Activated T-cell treated with anti-CD3 and anti-CD28 coated beads, Interleukin-2, amount 50 U/mL, for 48 hours (primary cell): Measurements from ENCODE around the gene SLC25A29.
"Not testable (repeated sequence)": the region's sequence is repeated elsewhere in the genome, so short reads cannot be mapped to it uniquely, and the experiment has no call there.

Source experiments
- DNase-seq, 2 experiments: peaks; one replicate each; pipeline ENCODE4 v3.0.0-alpha.2; 2020

Gene SLC25A29

GRCh38 chr14:100306101-100306997 is at the start of gene SLC25A29:
Gene SLC25A29, minus strand, starts transcription at chr14:100306444. Its CDS starts 212 bp downstream, at chr14:100306232.
- DNase-seq, result peak; percentile 83 to 87

DNA sequence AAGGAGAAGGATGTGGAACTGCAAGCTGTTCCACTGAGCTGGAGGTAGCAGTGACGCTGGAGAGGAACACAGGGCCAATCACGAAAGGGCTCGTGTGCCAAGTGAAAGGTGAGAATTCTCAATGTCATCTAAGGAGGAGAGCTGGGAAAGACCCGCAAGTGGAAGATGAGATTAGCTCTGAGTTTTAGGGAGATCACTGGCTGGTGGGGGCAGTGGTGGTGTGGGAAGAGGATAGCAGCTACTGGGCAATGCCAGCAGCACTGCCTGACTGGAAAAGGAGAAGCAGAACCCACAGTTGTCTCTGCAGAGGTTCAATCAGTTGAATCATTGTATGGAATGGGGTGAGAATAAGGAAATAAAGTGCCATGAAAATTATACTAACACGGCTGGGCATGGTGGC is 44.7 kb upstream of the SLC25A29 start:
- no peak for DNase-seq

DNA sequence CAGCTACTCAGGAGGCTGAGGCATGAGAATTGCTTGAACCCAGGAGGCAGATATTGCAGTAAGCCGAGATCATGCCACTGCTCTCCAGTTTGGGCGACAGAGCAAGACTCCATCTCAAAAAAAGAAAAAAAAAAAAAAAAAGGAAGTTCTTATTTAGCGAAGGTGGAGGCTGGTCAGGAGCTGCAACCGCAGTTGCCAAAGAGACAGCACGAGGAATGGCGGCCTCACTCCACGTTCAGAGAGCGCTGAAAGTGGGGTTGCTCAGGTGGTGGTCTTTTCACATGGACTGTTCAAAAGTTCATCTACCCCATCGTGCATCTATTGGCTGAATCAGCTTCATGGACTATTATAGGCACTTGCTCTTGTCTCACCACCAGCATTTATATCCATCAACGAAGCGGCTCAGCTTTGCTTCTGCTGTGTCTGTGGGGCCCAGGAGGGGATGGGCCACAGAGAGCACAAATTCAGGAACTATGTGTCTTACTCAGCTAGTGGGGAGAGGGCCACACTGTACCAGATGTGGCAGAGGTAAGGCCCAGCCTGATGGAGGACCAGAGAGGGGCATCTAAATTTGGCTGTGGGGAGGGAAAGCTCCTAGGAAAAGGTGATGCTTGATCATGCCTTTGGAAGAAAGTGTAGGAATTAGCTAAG is 44.2 kb upstream of the SLC25A29 start:
- DNase-seq, result peak in 1 of 2 experiments; percentile 16

GRCh38 chr14:100348784-100349685 is 42.8 kb upstream of the SLC25A29 start:
- no peak for DNase-seq

DNA sequence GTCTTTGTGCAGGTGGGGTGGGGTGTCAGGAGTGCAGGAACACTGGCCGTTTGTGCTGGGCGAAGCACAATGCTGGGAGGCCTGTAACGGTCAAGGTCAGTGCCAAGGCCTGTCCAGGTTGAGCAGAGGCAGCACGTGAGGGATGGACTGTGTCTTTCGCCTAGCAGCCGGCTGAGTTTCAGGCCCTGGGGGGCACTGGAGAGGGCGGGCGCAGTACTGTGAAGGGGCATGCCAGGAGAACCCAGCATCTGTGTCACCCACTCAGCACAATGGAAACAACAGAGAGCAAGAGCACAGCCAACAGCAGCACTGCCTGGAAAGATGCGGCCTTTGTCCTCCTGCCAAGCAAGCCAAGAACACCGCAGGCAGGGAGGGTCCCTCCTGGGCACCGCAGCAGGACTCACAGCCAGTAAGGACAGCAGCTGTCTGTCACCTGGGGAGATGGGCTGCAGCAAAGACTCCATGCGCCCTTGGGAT is 42.0 kb upstream of the SLC25A29 start:
- no peak for DNase-seq

DNA sequence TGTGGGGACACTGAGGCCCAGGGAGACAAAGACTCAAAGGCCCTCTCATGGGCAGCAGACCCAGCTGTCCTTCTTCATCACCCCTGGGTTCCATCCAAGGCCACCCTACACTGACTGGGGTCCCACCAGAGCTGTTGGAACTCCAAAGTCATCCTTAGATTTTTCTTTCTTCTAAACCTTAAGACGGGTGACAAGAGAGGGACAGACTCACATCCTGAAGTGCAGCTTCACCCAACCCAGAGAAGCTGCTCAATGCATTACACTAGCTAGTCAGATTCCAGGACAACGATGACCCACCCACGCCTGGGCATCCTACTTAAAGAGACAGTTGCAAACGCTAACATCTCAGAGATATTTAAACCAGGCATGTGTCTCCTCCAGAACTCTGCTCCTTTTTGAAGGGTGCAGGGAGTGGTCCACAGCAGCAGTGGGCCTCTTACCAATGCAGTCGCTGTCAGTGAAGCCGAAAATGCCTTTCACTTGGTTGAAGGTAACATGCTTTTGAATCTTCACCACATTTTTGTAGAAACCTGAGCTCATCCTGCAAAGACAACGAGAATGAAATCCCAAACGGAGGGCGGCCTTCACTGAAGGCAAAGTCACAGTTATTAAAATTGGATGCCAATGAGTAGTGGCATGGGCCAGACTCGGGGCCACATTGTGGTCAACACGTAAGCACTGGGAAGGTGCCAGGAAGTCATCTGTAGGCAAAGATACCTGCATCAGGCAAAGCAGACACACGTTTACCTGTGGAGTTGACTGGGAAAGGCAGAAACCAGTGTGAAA is 40.3 kb upstream of the SLC25A29 start:
- DNase-seq, result no peak

DNA sequence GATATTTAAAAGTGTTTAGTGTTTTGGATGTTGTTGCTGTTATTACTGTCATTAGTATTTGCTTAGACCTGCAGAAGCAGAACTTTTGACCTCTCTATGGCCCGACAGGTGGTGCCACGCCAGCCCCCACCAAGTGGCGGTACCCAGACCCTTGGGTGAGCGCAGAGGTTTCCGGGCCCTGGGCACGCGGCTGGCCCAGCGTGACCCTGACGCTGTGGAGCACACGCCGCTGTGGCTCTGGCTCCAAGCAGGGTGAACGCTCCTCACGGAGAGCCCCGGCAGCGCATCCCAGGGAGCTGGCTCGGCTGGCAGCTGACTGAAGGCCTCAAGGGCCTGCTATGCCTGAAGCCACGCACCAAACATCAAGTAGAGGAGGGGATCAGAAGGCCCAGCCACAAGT is 39.5 kb upstream of the SLC25A29 start:
- no peak for DNase-seq

GRCh38 chr14:100344657-100345056 is 38.4 kb upstream of the SLC25A29 start:
- DNase-seq, result not testable (repeated sequence)

DNA sequence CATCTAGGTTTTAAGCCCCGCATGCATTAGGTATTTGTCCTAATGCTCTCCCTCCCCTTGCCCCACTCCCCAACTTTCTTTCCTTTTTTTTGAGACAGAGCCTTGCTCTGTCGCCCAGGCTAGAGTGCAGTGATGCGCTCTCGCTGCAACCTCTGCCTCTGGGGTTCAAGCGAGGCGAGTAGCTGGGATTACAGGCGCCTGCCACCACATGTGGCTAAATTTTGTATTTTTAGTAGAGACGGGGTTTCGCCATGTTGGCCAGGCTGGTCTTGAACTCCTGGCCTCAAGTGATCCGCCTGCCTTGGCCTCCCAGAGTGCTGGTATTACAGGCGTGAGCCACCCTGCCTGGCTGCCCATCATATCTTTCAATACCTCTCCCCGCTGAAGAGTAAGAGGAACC is 36.6 kb upstream of the SLC25A29 start:
- DNase-seq, result not testable (repeated sequence)

DNA sequence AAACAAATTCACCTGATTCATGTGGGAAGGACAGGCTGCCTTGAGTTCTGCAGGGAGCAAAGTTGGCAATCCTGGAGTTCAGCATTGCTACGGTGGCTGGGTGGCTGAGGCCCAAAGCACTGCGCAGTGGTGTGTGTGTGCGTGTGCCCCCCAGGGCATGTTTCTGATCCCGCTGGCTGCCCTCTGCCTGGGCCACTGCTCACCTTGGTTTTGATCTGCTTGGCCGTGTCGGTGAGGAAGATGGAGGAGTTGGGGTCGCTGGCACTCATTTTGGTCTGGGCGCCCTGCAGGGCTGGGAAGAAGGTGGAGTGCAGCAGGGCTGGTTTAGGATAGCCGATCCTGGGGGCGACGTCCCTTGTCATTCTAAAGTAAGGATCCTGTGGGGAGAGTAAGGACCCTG is 36.0 kb upstream of the SLC25A29 start:
- no peak for DNase-seq

DNA sequence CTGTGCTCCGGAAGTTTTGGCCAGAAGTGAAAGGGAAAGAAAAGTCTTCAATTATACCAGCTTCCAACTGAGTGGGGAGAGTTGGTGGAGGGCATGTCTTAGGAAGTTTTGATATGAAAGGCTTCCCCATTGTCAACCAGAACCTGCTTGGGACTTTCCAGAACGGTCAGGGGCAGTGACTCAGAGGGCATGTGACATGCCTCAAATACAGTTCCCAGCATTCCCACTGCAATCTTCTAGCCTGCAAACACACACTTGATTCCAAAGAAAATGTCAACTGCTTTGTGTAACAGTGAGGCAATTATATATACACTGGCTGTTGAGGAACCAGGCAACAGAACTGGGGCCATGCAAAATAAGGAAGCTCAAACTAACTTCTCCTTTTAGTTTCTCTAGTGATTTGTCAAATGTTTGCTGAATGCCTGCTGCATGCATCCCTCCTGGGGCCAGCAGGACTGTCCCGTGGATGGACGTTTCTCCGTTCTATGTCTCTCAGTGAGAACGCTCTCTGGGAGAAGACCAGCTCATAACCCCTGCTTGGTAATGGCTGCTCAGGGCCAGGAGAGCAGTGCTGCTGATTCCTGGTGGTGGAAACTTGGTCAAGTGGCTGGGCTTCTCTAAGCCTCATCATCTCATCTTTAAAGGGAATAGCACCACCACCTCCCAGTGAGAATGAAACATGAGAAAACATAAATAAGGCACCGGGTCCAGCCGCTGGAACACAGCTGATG is 35.2 kb upstream of the SLC25A29 start:
- no peak for DNase-seq

- DNase-seq, result no peak
These were observed 34.2 kb upstream of the SLC25A29 start for GRCh38 chr14:100340423-100340813.

- DNase-seq, result no peak
These were observed 33.6 kb upstream of the SLC25A29 start for GRCh38 chr14:100339766-100340422.

DNA sequence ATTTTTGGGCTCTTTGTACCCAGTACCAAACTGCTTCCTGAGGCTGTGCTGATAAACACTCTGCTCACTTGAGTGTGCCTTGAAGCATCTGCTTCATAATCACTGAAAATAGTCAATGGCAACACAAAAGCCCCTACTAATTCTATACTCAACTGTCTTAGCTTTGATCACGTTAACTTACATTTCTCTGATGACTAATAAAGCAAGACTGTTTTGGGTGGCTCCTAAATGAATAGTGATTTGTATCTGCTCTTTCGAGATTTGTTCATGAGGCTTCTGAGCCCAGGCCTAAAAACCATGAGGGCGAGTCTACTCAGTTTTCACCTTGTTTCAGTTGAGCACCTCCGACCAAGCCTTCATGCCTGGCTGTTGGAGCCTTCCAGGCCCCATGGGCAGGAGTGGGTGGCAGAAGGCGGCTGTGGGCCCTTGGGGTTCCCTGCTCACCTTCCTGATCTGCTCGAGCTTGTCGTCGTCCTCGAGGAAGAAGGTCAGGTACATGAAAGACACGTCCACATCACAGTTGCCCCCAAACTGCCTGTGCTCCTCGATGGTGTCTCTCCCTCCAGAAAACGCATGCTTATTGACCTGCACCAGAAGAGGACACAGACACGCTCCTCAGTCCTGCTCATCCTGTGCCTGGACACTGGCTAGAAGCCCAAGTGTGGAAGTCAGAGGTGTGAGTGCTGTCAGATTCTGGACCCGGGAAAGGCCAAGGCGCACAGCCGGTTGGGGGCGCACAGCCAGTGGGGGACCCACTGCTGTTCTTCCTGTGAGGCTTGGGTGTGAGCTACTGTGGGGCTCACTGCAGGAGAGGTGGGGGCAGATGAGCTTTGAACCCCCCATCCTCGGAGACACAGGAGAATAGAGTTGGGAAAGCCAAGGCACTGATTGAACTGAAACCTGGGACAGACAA is 30.6 kb upstream of the SLC25A29 start:
- DNase-seq, result no peak

- no peak for DNase-seq
These were observed 28.7 kb upstream of the SLC25A29 start for GRCh38 chr14:100334904-100335303.

GRCh38 chr14:100333827-100334226 is 27.6 kb upstream of the SLC25A29 start:
- no peak for DNase-seq

DNA sequence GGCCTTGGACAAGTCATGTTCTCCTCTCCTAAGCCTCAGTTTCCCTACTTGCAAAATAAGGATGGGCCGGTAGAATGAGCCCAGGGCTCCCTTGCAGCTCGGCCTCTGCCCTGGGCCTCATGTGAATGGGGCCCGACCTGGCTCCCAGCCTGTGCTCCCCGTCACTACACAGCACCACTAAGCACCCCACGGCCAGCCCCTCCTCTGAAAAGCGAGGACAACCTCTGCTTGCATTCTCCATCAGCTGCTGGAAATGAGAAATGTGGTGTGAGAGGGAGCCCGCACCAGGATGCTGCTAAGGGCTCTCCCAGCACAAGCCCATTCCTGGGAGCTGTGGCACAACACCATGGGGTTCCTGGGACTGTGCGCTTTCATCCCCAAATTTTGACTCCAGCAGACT is 27.1 kb upstream of the SLC25A29 start:
- no peak for DNase-seq

DNA sequence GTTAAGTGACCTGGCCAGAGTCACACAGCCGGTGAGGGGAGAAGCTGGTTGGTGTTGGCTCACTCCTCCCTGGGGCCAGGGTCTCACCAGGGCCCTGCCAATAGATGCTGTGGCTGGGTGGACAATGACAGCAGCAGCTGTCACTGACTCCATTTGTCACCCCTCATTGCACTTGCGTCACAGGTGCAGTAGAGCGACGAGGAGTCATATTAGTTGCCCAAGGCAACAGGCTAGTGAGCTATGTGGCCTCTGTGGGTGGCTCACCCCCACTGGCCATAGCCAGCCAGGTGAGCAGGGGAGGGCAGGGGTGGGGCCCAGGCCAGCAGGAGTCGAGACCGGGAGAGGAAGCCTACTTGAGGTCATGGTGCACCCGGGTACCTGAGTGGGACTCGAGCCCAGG is 26.6 kb upstream of the SLC25A29 start:
- DNase-seq, result no peak

DNA sequence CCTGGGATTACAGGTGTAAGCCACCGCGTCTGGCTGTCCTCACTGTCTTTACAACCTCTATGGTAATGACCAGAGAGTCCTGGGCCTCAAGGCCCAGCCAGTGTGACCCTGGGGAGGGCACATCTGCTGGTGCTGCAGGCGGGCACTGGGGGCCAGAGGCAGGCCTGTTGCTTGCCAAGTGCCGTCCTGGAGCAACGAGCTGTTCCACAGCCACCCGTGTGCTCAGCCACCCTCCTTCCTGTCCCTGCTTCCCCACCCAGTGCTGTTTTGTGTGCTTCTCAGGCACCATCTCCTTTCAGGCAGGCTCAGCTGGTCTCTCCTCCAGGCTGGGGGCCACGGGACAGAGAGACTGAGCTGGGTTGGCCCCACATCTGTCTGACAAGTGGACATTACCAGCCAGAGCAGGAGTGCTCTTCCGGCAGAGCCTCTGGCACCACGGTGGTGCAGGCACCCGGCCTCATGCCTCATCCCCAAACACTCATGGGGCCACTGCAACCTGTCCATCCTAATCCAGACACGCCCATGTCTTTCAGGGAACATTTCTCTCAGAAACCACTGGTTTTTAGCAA is 25.9 kb upstream of the SLC25A29 start:
- DNase-seq, result no peak
